Calu3 (cell line): ENCODE measurements around the gene DCST2. TPM values are rescaled to one million over a fixed set of nuclear protein-coding genes. Genes with fewer than 3 reads are reported as not detected.
A peak's percentile ranks its signal among the peaks of the same experiment; 100 is the strongest.

Experiments used
- Bru-seq: library from RNA; stranded (reverse); fragments of 400-500 nt; gene quantifications from one replicate; lab custom pipeline; 2021; lab: Mats Ljungman, UMichigan
- BruChase-seq, 2 experiments: library from RNA; stranded (reverse); fragments of 400-500 nt; gene quantifications; one replicate each; lab custom pipeline; 2021; lab: Mats Ljungman, UMichigan
- BruUV-seq: library from RNA; stranded (reverse); fragments of 400-500 nt; replicated peaks from 2 replicates; lab custom pipeline; 2021; lab: Mats Ljungman, UMichigan
- CTCF ChIA-PET: fragments of 300-600 bp; sonication (Branson Sonifier 250); formaldehyde crosslinking; loops from one replicate; lab custom pipeline; 2022; ENCODE audit warnings: antibody characterized with exemption; lab: Charles Lee
- DNase-seq: peaks from one replicate; pipeline ENCODE4 v3.0.0; 2022
- H3K27ac Mint-ChIP-seq: one replicate; pipeline ENCODE4 v1.8.0; 2022; ENCODE audit warnings: mixed read lengths; ENCODE audit not compliant: unreplicated experiment
- H3K27me3 Mint-ChIP-seq: one replicate; pipeline ENCODE4 v1.8.0; 2022; ENCODE audit warnings: mixed read lengths; ENCODE audit not compliant: unreplicated experiment
- H3K36me3 Mint-ChIP-seq: one replicate; pipeline ENCODE4 v1.8.0; 2022; ENCODE audit warnings: mild to moderate bottlenecking, moderate library complexity, mixed read lengths; ENCODE audit not compliant: insufficient read depth, unreplicated experiment
- H3K4me1 Mint-ChIP-seq: one replicate; pipeline ENCODE4 v1.8.0; 2022; ENCODE audit warnings: mild to moderate bottlenecking, low read depth, mixed read lengths; ENCODE audit not compliant: unreplicated experiment
- H3K4me3 Mint-ChIP-seq: one replicate; pipeline ENCODE4 v1.8.0; 2022; ENCODE audit warnings: mild to moderate bottlenecking, low read depth, moderate library complexity, mixed read lengths; ENCODE audit not compliant: unreplicated experiment
- H3K9me3 Mint-ChIP-seq: one replicate; pipeline ENCODE4 v1.8.0; 2022; ENCODE audit warnings: low read depth, mixed read lengths; ENCODE audit not compliant: unreplicated experiment
- CTCF ChIP-seq: fragments of 200-600 bp; IDR thresholded peaks from one replicate; pipeline ENCODE4 v1.8.0; 2022; ENCODE audit warnings: antibody characterized with exemption; ENCODE audit not compliant: unreplicated experiment
- intact Hi-C: fragments of 100-400 bp; cut with micrococcal nuclease; formaldehyde crosslinking; loops from one replicate; pipeline ENCODE4 v1.10.0; 2022; ENCODE audit not compliant: unreplicated experiment
- long read RNA-seq: library from polyadenylated mRNA; stranded (forward); transcript quantifications from one replicate; pipeline ENCODE4 v2.0.0, GENCODE V29; 2022
- total RNA-seq: library from RNA; stranded (reverse); gene quantifications from 2 replicates; pipeline ENCODE4 v1.2.3, GENCODE V29; 2022

DCST2 gene
- total RNA-seq (1.4 and 1.5 TPM in 2 replicates), Bru-seq, nascent RNA (percentile 22 among the genes with signal in this experiment), BruChase-seq, experiment 1, labeled RNA remaining after a 6-hour chase (percentile 25 among the genes with signal in this experiment), BruChase-seq, experiment 2, labeled RNA remaining after a 2-hour chase (percentile 34 among the genes with signal in this experiment)
- long read RNA-seq, partial matches to known transcripts = 0 of 1 reads
- long read RNA-seq, other reads (novel, unspliced or antisense) = 1 of 1 reads

- Mint-ChIP-seq H3K36me3 (no peaks in the 10 kb centered on the region), H3K4me1 (peaks cover 9% of the 10 kb centered on the region), H3K27me3 (peaks cover 32% of the 10 kb centered on the region), H3K4me3 (no peak within 1 kb of the TSS), H3K27ac (no peak within 1 kb of the TSS), H3K9me3 (no peaks in the 10 kb centered on the region)
- no peak for TF ChIP-seq CTCF
- intact Hi-C loops = no loop called here
- BruUV-seq = no TSS peak
- DNase-seq = no peak
- CTCF ChIA-PET = interaction anchor here (1.9 kb wide), 1 partner anchor 17 kb away, joined by 5 read pairs; the partner anchor contains the start of gene ADAM15
Observed at GRCh38 chr1:155033524-155033923, at the start of gene DCST2, which contains the start of gene DCST1. Gene DCST2 (minus strand): TSS chr1:155033781. CDS start chr1:155033701, 80 bp downstream. Gene DCST1 (plus strand): TSS chr1:155033824. CDS start chr1:155034037, 213 bp downstream.

GRCh38 chr1:155083052-155083541, 49.5 kb upstream of the DCST2 start:
- no peak for TF ChIP-seq CTCF
- Mint-ChIP-seq H3K27ac (no peak overlapping the region), H3K36me3 (peaks cover 46% of the 10 kb centered on the region), H3K4me3 (peak overlapping the region; percentile 55), H3K9me3 (no peaks in the 10 kb centered on the region), H3K27me3 (peaks cover 58% of the 10 kb centered on the region), H3K4me1 (peaks cover 55% of the 10 kb centered on the region)
- CTCF ChIA-PET = interaction anchor here (1.0 kb wide), 1 partner anchor 65 kb away, joined by 4 read pairs; no protein-coding TSS in a partner anchor
- peak; percentile 65 for DNase-seq
- BruUV-seq = no TSS peak
- intact Hi-C loops = loop anchor here (5.0 kb wide), 1 partner anchor 36 kb away; no protein-coding TSS in a partner anchor

GRCh38 chr1:155082301-155083051, 48.9 kb upstream of the DCST2 start:
- DNase-seq = no peak
- no peak for TF ChIP-seq CTCF
- intact Hi-C loops = loop anchor here (5.0 kb wide), 1 partner anchor 35 kb away; no protein-coding TSS in a partner anchor
- Mint-ChIP-seq H3K27ac (no peak overlapping the region), H3K4me1 (peaks cover 61% of the 10 kb centered on the region), H3K36me3 (peaks cover 46% of the 10 kb centered on the region), H3K9me3 (no peaks in the 10 kb centered on the region), H3K27me3 (peaks cover 58% of the 10 kb centered on the region), H3K4me3 (peak overlapping the region; percentile 55)
- CTCF ChIA-PET = interaction anchor here (1.0 kb wide), 1 partner anchor 65 kb away, joined by 4 read pairs; no protein-coding TSS in a partner anchor
- BruUV-seq = no TSS peak
